Measurements from ENCODE around the gene ZCCHC9. TPM values are rescaled to one million over a fixed set of nuclear protein-coding genes. Genes with fewer than 3 reads are reported as not detected.
A peak's percentile ranks its signal among the peaks of the same experiment; 100 is the strongest.
"Not testable (repeated sequence)": the region's sequence is repeated elsewhere in the genome, so short reads cannot be mapped to it uniquely, and the experiment has no call there.

The ZCCHC9 gene
- total and polyA plus RNA-seq, 2 donors (not counting 1 experiment from before 2014, with no cell fraction given): 8.8 to 23.0 TPM

- intact Hi-C loops (cut with micrococcal nuclease): loop anchor here (10.0 kb wide), 1 partner anchor 607 kb away; no protein-coding TSS in a partner anchor
- CTCF ChIA-PET: interaction anchor here (1.0 to 1.2 kb wide), 2 partner anchors 10 to 11 kb away, joined by 3 read pairs; no protein-coding TSS in a partner anchor
- Mint-ChIP-seq H3K27me3 (no peaks in the 10 kb centered on the region), H3K27ac (no peak overlapping the region), H3K9me3 (ENCODE audit: insufficient read depth) (peaks cover 18% of the 10 kb centered on the region), H3K4me3 (no peak overlapping the region), H3K4me1 (peaks cover 22% of the 10 kb centered on the region)
- Histone ChIP-seq H3K36me3 (replicated peaks in 1 of 2; ENCODE audit: control extremely low read depth in 1 of 2, control insufficient read depth in 1 of 2, extremely low read depth in 1 of 2, insufficient read depth in 2 of 2, low read length in 1 of 2) (no peaks in the 10 kb centered on the region), H3K79me2 (ENCODE audit: control insufficient read depth, insufficient read depth, low read length) (peaks cover 48% of the 10 kb centered on the region), H4K20me1 (ENCODE audit: control insufficient read depth, insufficient read depth, low read length, poor library complexity, severe bottlenecking) (no peaks in the 10 kb centered on the region), H3K4me2 (replicated peaks; ENCODE audit: low read depth, low read length, poor library complexity, severe bottlenecking) (no peak overlapping the region), H3K4me1 (ENCODE audit: control insufficient read depth in 2 of 2, insufficient read depth in 2 of 2, low read length in 2 of 2) (peaks cover 4 to 7% of the 10 kb centered on the region in 2 donors), H3K4me3 (ENCODE audit: control extremely low read depth in 1 of 5, extremely low read depth in 1 of 5, insufficient read depth in 1 of 5, low read depth in 2 of 5, low read length in 4 of 5) (no peak overlapping the region), H3K27ac (ENCODE audit: low read length in 2 of 2) (peak overlapping the region in 1 of 2 donors; percentile 46), H2AFZ (ENCODE audit: insufficient read depth, low read depth, low read length, poor library complexity, severe bottlenecking) (no peak overlapping the region), H3K9me3 (ENCODE audit: control extremely low read depth in 1 of 3, control insufficient read depth in 2 of 3, insufficient read depth in 1 of 3, low read length in 2 of 3) (peaks cover 3 to 25% (median 19%) of the 10 kb centered on the region in 3 donors), H3K9ac (ENCODE audit: low read length) (peak overlapping the region; percentile 3), H3K27me3 (replicated peaks in 1 of 4; ENCODE audit: control extremely low read depth in 1 of 4, control insufficient read depth in 3 of 4, insufficient read depth in 4 of 4, low read length in 3 of 4) (no peaks in the 10 kb centered on the region)
- WGBS (ENCODE audit: insufficient coverage): 0% methylated on average over 1 of the region's 2 CpGs
- TF ChIP-seq EZH2 (IDR thresholded peaks at IDR 0.05; ENCODE audit: borderline replicate concordance, insufficient read depth, low read depth, low read length, poor library complexity, severe bottlenecking) (no peak), CTCF (IDR thresholded peaks at IDR 0.05) (no peak)
- DNase-seq: no peak
- POLR2A ChIA-PET: no interaction called here
- ATAC-seq (ENCODE audit: low read depth): no peak
These were observed 9.3 kb upstream of the ZCCHC9 start for GRCh38 chr5:81292130-81292529.

- Histone ChIP-seq H3K9me3 (ENCODE audit: control extremely low read depth in 1 of 3, control insufficient read depth in 2 of 3, insufficient read depth in 1 of 3, low read length in 2 of 3) (peaks cover 3 to 25% (median 19%) of the 10 kb centered on the region in 3 donors), H3K79me2 (ENCODE audit: control insufficient read depth, insufficient read depth, low read length) (peaks cover 31% of the 10 kb centered on the region)
- H3K36me3 ChIP-seq (replicated peaks in 1 of 2; ENCODE audit: control extremely low read depth in 1 of 2, control insufficient read depth in 1 of 2, extremely low read depth in 1 of 2, insufficient read depth in 2 of 2, low read length in 1 of 2); H3K27me3 Mint-ChIP-seq; ATAC-seq (ENCODE audit: low read depth); H3K4me1 ChIP-seq (ENCODE audit: control insufficient read depth in 2 of 2, insufficient read depth in 2 of 2, low read length in 2 of 2); H3K9ac ChIP-seq (ENCODE audit: low read length); H3K27ac ChIP-seq (ENCODE audit: low read length in 2 of 2); H3K27ac Mint-ChIP-seq; DNase-seq; H3K27me3 ChIP-seq (replicated peaks in 1 of 4; ENCODE audit: control extremely low read depth in 1 of 4, control insufficient read depth in 3 of 4, insufficient read depth in 4 of 4, low read length in 3 of 4); H3K4me3 ChIP-seq (ENCODE audit: control extremely low read depth in 1 of 5, extremely low read depth in 1 of 5, insufficient read depth in 1 of 5, low read depth in 2 of 5, low read length in 4 of 5); H3K4me3 Mint-ChIP-seq; H4K20me1 ChIP-seq (ENCODE audit: control insufficient read depth, insufficient read depth, low read length, poor library complexity, severe bottlenecking); H2AFZ ChIP-seq (ENCODE audit: insufficient read depth, low read depth, low read length, poor library complexity, severe bottlenecking); POLR2A ChIA-PET; H3K4me2 ChIP-seq (replicated peaks; ENCODE audit: low read depth, low read length, poor library complexity, severe bottlenecking); CTCF ChIA-PET: not testable (repeated sequence)
- intact Hi-C loops (cut with micrococcal nuclease): loop anchor here (10.0 kb wide), 1 partner anchor 609 kb away; no protein-coding TSS in a partner anchor
- Mint-ChIP-seq H3K4me1 (peaks cover 20% of the 10 kb centered on the region), H3K9me3 (ENCODE audit: insufficient read depth) (peaks cover 18% of the 10 kb centered on the region)
- 72% methylated on average over 4 of the region's 5 CpGs for WGBS (ENCODE audit: insufficient coverage)
These were observed 7.4 kb upstream of the ZCCHC9 start for GRCh38 chr5:81294021-81294420.

Data from B cell (primary cell).